Lower leg skin (tissue), 3 donors: ENCODE measurements around the gene ARAP3.

ENCODE experiments used
- POLR2A ChIP-seq, 2 donors: fragments of 450-650 bp; IDR thresholded peaks; one replicate each; pipeline ENCODE4 v1.6.1; 2016 to 2017; ENCODE audit warnings: antibody characterized with exemption in 2 of 2, mild to moderate bottlenecking in 1 of 2, moderate library complexity in 1 of 2
- TF ChIP-seq, protein P1 (sequence below), 3 donors: fragments of 450-650 bp; IDR thresholded peaks; one replicate each; pipeline ENCODE4 v1.5.1; 2016; ENCODE audit warnings: antibody characterized with exemption in 3 of 3, mild to moderate bottlenecking in 3 of 3, moderate library complexity in 2 of 3

DNA sequence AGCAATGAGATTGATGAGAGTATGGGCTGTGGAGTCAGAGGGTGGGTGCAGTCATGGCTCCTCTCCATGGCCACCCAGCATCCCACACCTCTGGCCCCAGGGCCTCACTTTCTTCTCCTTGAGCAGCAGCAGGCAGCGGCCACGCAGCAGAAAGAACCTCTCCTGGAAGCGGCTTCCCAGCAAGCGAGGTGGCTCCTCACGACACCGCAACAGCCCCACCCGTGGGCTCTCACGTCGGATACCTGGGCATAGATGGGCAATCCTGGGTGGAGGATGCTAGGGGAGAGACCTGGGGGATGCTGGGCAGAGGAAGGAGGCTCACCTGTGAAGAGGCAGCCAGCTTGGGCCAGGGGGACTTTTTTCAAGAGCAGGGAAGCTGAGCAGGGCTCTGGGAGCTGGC, 25.6 kb downstream of the ARAP3 start:
- TF ChIP-seq, protein P1, sequence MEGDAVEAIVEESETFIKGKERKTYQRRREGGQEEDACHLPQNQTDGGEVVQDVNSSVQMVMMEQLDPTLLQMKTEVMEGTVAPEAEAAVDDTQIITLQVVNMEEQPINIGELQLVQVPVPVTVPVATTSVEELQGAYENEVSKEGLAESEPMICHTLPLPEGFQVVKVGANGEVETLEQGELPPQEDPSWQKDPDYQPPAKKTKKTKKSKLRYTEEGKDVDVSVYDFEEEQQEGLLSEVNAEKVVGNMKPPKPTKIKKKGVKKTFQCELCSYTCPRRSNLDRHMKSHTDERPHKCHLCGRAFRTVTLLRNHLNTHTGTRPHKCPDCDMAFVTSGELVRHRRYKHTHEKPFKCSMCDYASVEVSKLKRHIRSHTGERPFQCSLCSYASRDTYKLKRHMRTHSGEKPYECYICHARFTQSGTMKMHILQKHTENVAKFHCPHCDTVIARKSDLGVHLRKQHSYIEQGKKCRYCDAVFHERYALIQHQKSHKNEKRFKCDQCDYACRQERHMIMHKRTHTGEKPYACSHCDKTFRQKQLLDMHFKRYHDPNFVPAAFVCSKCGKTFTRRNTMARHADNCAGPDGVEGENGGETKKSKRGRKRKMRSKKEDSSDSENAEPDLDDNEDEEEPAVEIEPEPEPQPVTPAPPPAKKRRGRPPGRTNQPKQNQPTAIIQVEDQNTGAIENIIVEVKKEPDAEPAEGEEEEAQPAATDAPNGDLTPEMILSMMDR (IDR thresholded peaks at IDR 0.05), result no peak
- no peak for TF ChIP-seq POLR2A (IDR thresholded peaks at IDR 0.05)
